ENCODE data around the gene SOCS1. TPM values are rescaled to one million over a fixed set of nuclear protein-coding genes. Genes with fewer than 3 reads are reported as not detected.

SOCS1 gene
- polyA plus RNA-seq, 4 donors: 4.7 to 12.7 (median 7.2) TPM

DNA sequence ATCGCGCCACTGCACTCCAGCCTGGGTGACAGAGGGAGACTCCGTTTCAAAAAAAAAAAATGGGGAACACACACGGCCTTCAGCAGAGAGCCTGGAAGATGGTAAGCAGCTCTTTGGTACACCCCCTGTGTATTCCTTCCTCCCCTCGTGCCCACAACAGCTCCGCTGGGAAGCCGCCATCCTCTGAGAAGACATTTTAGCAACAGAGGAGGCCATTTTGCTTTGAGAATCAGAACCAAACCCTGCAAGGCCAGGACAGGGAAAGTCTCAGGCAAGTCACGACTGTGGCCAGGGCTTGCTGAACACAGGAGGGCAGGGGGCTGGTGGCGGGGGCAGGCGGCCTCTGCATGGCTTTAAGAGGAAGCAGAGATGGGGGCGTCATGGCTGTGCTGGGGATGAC lies 45.7 kb downstream of the SOCS1 start:
- no peak for DNase-seq (ENCODE audit: low read depth in 4 of 4, low spot score in 2 of 4)

- DNase-seq (ENCODE audit: low read depth in 4 of 4, low spot score in 2 of 4): no peak
These were observed 46.9 kb downstream of the SOCS1 start for GRCh38 chr16:11208916-11209665.

- DNase-seq (ENCODE audit: low read depth in 4 of 4, low spot score in 2 of 4): no peak
These were observed 48.4 kb downstream of the SOCS1 start for GRCh38 chr16:11207646-11208045.

- no peak for DNase-seq (ENCODE audit: low read depth in 4 of 4, low spot score in 2 of 4)
These were observed 50.0 kb downstream of the SOCS1 start for GRCh38 chr16:11205754-11206581.

GRCh38 chr16:11205065-11205699 lies 50.8 kb downstream of the SOCS1 start:
- no peak for DNase-seq (ENCODE audit: low read depth in 4 of 4, low spot score in 2 of 4)

DNA sequence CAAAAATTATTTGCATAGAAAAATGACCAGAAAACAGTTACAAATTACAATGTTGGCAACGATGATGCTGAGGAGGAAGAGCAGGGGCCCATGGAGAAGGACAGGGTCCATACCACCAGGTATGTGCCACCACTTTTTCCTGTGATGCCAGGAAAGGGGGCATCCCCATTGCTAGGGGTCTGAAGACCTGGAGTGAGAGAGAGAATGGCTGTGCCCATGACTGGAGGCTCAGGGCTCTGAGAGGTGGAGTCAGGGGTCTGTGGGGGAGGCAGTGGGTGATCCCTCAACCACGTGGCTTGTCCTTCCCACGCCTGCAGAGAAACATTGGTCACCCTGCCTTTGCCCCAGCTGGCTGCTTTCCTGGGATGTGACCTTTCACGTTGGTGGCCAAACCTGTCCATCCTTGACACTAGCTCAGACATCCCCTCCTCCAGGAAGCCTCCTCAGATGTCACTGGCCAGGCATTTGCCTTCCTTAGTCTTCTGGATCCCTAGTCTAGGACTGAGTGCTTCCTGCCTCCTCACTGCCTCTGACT lies 51.4 kb downstream of the SOCS1 start:
- DNase-seq (ENCODE audit: low read depth in 4 of 4, low spot score in 2 of 4): no peak

Other genes starting within 250 kb of the SOCS1 start
- not detected for gene TNP2, start 13.1 kb upstream of the SOCS1 start, polyA plus RNA-seq (ENCODE audit: insufficient read length in 4 of 4)
- not detected for gene PRM3, start 17.4 kb upstream of the SOCS1 start, polyA plus RNA-seq (ENCODE audit: insufficient read length in 4 of 4)
- not detected for gene PRM2, start 20.3 kb upstream of the SOCS1 start, polyA plus RNA-seq (ENCODE audit: insufficient read length in 4 of 4)
- gene PRM1, start 25.1 kb upstream of the SOCS1 start, polyA plus RNA-seq (ENCODE audit: insufficient read length in 4 of 4): not detected
- gene RMI2, start 89.3 kb upstream of the SOCS1 start, polyA plus RNA-seq (ENCODE audit: insufficient read length in 4 of 4): 10 to 100 TPM; 22.3 to 33.6 (median 25.9) TPM